HG03066 (cell line): ENCODE measurements around the gene TTC39C.
"Not testable (repeated sequence)": the region's sequence is repeated elsewhere in the genome, so short reads cannot be mapped to it uniquely, and the experiment has no call there.

Experiments used
- ATAC-seq: cut with Tn5 transposase; IDR thresholded peaks from one replicate; pipeline ENCODE4 v1.9.1; 2021; ENCODE audit warnings: low read depth; ENCODE audit not compliant: unreplicated experiment

Gene TTC39C

GRCh38 chr18:24118750-24119577 is 104.4 kb downstream of the TTC39C start:
- ATAC-seq = peak; percentile 67

- ATAC-seq = no peak
Observed at GRCh38 chr18:24120676-24121075, 106.1 kb downstream of the TTC39C start.

GRCh38 chr18:24121625-24122024 is 107.1 kb downstream of the TTC39C start:
- ATAC-seq = no peak

- ATAC-seq = no peak
Observed at GRCh38 chr18:24126155-24126961, 111.8 kb downstream of the TTC39C start.

GRCh38 chr18:24127735-24128134 is 113.2 kb downstream of the TTC39C start:
- no peak for ATAC-seq

GRCh38 chr18:24128700-24129099 is 114.1 kb downstream of the TTC39C start:
- no peak for ATAC-seq

- ATAC-seq = no peak
Observed at GRCh38 chr18:24130494-24130893, 115.9 kb downstream of the TTC39C start.

- ATAC-seq = no peak
Observed at GRCh38 chr18:24136967-24137373, 122.4 kb downstream of the TTC39C start.

GRCh38 chr18:24138409-24138788 is 123.8 kb downstream of the TTC39C start:
- no peak for ATAC-seq

- peak; percentile 93 for ATAC-seq
Observed at GRCh38 chr18:24138789-24139616, 124.4 kb downstream of the TTC39C start, which contains the start of gene CABYR. TSS of gene CABYR (plus strand) at chr18:24139062. CDS start at chr18:24143115, 4,053 bp downstream.

GRCh38 chr18:24140697-24141096 is 126.1 kb downstream of the TTC39C start:
- no peak for ATAC-seq

GRCh38 chr18:24142376-24142775 is 127.8 kb downstream of the TTC39C start:
- no peak for ATAC-seq

GRCh38 chr18:24149591-24149990 is 135.0 kb downstream of the TTC39C start:
- ATAC-seq = not testable (repeated sequence)

- no peak for ATAC-seq
Observed at GRCh38 chr18:24153397-24153796, 138.8 kb downstream of the TTC39C start.

GRCh38 chr18:24157855-24158254 is 143.3 kb downstream of the TTC39C start:
- no peak for ATAC-seq

GRCh38 chr18:24160086-24160485 is 145.5 kb downstream of the TTC39C start:
- ATAC-seq = no peak

- no peak for ATAC-seq
Observed at GRCh38 chr18:24161304-24161703, 146.8 kb downstream of the TTC39C start.

- ATAC-seq = no peak
Observed at GRCh38 chr18:24168496-24168895, 153.9 kb downstream of the TTC39C start.

GRCh38 chr18:24170360-24170759 is 155.8 kb downstream of the TTC39C start:
- ATAC-seq = no peak

- no peak for ATAC-seq
Observed at GRCh38 chr18:24173997-24174396, 159.4 kb downstream of the TTC39C start.
